Neural progenitor cell (in vitro differentiated cells): ENCODE results near the gene OVOL2.
"Not testable (repeated sequence)": the region's sequence is repeated elsewhere in the genome, so short reads cannot be mapped to it uniquely, and the experiment has no call there.

Experiments
- CTCF ChIP-seq: fragments of 200-600 bp; sonication (generic); IDR thresholded peaks from 2 replicates; pipeline ENCODE4 v1.5.1; 2017; ENCODE audit warnings: antibody characterized with exemption, mild to moderate bottlenecking
- EZH2phosphoT487 ChIP-seq: fragments of 200-600 bp; sonication (generic); IDR thresholded peaks from 2 replicates; pipeline ENCODE4 v1.6.1; 2017; ENCODE audit warnings: antibody characterized with exemption

- TF ChIP-seq CTCF, EZH2phosphoT487: not testable (repeated sequence)
These were observed 23.1 kb upstream of the OVOL2 start for GRCh38 chr20:18080836-18081235.
